ENCODE data around the gene KRTAP6-1. TPM values are rescaled to one million over a fixed set of nuclear protein-coding genes. Genes with fewer than 3 reads are reported as not detected.

The KRTAP6-1 gene, protein sequence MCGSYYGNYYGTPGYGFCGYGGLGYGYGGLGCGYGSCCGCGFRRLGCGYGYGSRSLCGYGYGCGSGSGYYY
- not detected for total RNA-seq

DNA sequence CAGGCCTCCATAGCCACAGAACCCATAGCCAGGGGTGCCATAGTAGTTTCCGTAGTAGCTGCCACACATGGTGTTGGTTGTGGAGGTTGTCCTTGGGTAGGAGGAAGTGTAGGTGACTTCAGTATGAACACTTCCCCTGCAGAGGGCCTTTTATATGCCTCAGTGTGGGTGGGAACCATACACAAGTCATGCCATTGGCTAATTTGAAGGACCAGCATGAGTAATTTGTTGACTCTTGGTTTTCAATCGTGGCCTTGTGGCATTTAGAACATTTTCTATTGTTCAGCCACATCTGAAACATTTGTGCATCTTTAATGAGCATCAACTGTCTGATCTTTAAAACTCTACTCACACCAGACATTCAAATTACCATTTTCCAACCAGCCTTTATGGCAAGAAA lies at the start of gene KRTAP6-1:
Gene KRTAP6-1, minus strand, starts transcription at position 95 of the 400 bp plus-strand sequence. Its CDS starts 26 bp downstream, at position 69.

GRCh38 chr21:30642564-30642963 lies 28.8 kb upstream of the KRTAP6-1 start, which contains the start of gene KRTAP20-3:
TSS of gene KRTAP20-3 (plus strand) at chr21:30642864.

DNA sequence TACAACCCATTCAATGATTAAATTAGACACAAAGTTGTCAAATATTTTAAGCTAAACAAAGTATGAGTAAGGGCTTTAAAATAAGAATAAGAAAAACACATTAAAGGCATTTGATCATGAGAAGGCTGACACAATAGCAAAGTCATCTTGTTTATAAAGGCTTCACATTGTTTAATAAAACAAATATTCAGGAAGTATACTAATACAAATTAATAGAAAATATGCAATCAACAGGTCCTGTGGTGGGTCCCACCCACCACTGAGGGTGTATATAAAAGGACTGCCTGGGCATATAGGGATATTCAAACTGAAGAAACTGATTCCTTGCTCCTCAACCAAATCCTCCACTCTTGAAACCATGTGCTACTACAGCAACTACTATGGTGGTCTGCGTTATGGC lies 21.2 kb upstream of the KRTAP6-1 start, which contains the start of gene KRTAP20-2:
Gene KRTAP20-2, plus strand, starts transcription at position 301 of the 400 bp plus-strand sequence. Its CDS starts 58 bp downstream, at position 359.

DNA sequence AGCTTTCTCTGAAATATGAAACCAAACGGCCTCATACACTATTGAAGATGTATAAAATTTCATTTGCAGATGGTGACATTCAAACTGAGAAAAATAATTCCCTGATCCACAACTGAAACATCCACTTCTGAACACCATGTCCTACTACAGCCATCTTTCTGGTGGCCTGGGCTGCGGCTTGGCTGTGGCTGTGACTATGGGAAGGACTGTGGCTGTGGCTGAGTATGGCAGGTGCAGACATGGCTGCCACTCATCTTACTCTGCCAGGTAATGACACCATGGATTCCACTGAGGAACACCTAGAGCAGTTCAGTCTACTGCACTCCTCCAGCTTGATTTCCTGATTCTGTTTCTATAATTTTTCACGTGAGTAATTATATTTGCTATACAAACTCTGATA lies 6.8 kb upstream of the KRTAP6-1 start, which contains the start of gene KRTAP20-4:
Gene KRTAP20-4, plus strand, starts transcription at position 106 of the 400 bp plus-strand sequence.

DNA sequence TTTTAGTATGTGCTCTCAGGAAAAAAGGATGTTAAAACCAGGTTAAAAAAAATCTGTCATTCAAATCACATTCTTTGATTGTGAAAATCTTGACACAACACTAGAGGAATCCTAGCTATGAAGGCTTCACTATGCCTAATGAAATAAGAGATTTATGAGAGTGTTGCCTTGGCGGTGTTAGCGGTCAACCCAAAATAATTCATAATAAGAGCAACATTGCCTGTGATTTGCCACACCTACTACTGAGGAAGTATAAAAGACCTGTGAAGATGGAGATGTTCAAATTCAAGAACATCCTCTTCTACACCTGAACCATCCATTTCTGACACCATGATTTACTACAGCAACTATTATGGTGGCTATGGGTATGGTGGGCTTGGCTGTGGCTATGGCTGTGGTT lies 2.4 kb upstream of the KRTAP6-1 start, which contains the start of gene KRTAP20-1:
Gene KRTAP20-1, plus strand, starts transcription at position 301 of the 400 bp plus-strand sequence. Its CDS starts 30 bp downstream, at position 331.

DNA sequence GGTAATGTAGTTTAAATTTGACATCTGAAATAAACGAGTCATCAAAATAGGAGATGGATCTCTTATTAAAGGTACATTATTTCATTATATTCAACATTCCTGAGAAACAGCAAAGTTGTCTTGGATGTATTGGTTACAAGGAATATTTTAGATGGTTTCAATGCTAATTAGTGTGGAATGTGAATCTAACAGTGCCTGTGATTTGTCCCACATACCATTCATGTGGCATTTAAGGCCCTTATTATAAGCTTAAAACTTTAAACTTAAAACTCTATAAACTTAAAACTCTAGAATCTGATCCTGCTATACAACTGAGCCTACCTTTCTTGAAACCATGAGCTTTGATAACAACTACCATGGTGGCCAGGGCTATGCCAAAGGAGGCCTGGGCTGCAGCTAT lies 12.9 kb downstream of the KRTAP6-1 start, which contains the start of gene KRTAP22-1:
Gene KRTAP22-1, plus strand, starts transcription at position 301 of the 400 bp plus-strand sequence.

GRCh38 chr21:30598802-30599201 lies 14.9 kb downstream of the KRTAP6-1 start, which contains the start of gene KRTAP6-2:
TSS of gene KRTAP6-2 (minus strand) at chr21:30598902. CDS start at chr21:30598874, 28 bp downstream.

DNA sequence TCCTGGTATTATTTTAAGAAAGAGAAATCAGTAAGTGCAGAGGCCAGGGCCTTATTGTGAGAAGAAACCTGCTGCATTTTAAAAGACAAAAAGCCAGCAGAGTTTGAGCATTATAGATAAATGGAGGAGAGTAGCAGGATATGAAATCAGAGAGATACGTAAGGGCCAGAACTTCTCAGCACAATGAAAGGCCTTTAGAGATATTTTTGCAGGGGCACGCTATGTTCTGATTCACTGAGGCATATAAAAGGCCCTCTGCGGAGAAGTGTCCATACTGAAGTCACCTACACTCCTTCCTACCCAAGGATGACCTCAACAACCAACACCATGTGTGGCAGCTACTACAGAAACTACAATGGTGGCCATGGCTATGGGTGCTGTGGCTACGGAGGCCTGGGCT lies 21.6 kb downstream of the KRTAP6-1 start, which contains the start of gene KRTAP6-3:
Gene KRTAP6-3, plus strand, starts transcription at position 301 of the 400 bp plus-strand sequence. Its CDS starts 6 bp downstream, at position 307.

GRCh38 chr21:30590297-30590696 lies 23.4 kb downstream of the KRTAP6-1 start, which contains the start of gene KRTAP22-2:
TSS of gene KRTAP22-2 (minus strand) at chr21:30590397.

Other genes with a start within 250 kb of the KRTAP6-1 start
- gene KRTAP13-2, start 241.7 kb downstream of the KRTAP6-1 start, total RNA-seq = not detected
- not detected for gene KRTAP13-1, start 217.9 kb downstream of the KRTAP6-1 start, total RNA-seq
- not detected for gene KRTAP13-3, start 188.0 kb downstream of the KRTAP6-1 start, total RNA-seq
- gene KRTAP13-4, start 183.7 kb downstream of the KRTAP6-1 start, total RNA-seq = not detected
- not detected for gene KRTAP15-1, start 173.7 kb downstream of the KRTAP6-1 start, total RNA-seq
- gene KRTAP19-1, start 133.6 kb downstream of the KRTAP6-1 start, total RNA-seq = not detected
- not detected for gene KRTAP19-2, start 126.5 kb downstream of the KRTAP6-1 start, total RNA-seq
- not detected for gene KRTAP19-3, start 121.9 kb downstream of the KRTAP6-1 start, total RNA-seq
- gene KRTAP19-4, start 116.8 kb downstream of the KRTAP6-1 start, total RNA-seq = not detected
- not detected for gene KRTAP19-5, start 111.8 kb downstream of the KRTAP6-1 start, total RNA-seq
- gene KRTAP19-6, start 72.1 kb downstream of the KRTAP6-1 start, total RNA-seq = not detected
- gene KRTAP19-7, start 52.6 kb downstream of the KRTAP6-1 start, total RNA-seq = not detected
- not detected for gene KRTAP22-2, start 23.5 kb downstream of the KRTAP6-1 start, total RNA-seq
- gene KRTAP6-3, start 21.5 kb downstream of the KRTAP6-1 start, total RNA-seq = not detected
- gene KRTAP6-2, start 15.0 kb downstream of the KRTAP6-1 start, total RNA-seq = not detected
- gene KRTAP22-1, start 12.8 kb downstream of the KRTAP6-1 start, total RNA-seq = not detected
- not detected for gene KRTAP20-1, start 2.5 kb upstream of the KRTAP6-1 start, total RNA-seq
- not detected for gene KRTAP20-4, start 6.7 kb upstream of the KRTAP6-1 start, total RNA-seq
- not detected for gene KRTAP20-2, start 21.3 kb upstream of the KRTAP6-1 start, total RNA-seq
- not detected for gene KRTAP20-3, start 28.9 kb upstream of the KRTAP6-1 start, total RNA-seq
- gene KRTAP21-3, start 104.8 kb upstream of the KRTAP6-1 start, total RNA-seq = not detected
- gene KRTAP21-2, start 133.3 kb upstream of the KRTAP6-1 start, total RNA-seq = not detected
- 1.3 TPM for gene KRTAP21-1, start 141.5 kb upstream of the KRTAP6-1 start, total RNA-seq
- not detected for gene KRTAP8-1, start 199.3 kb upstream of the KRTAP6-1 start, total RNA-seq
- gene KRTAP7-1, start 215.8 kb upstream of the KRTAP6-1 start, total RNA-seq = not detected

All from camera-type eye (tissue), 1 donor.